A549 treated with RU486 at 1 μM for 4 hours (cell line): ENCODE measurements around the gene MYH10. TPM values are rescaled to one million over a fixed set of nuclear protein-coding genes. Genes with fewer than 3 reads are reported as not detected.

Source experiments
- total RNA-seq: library from RNA; stranded (reverse); fragments of 200-300 nt; extraction: Qiagen RNA extraction; gene quantifications from 5 replicates; pipeline ENCODE4 v1.2.3, GENCODE V29; 2022; ENCODE audit warnings: low read depth

The MYH10 gene
- total RNA-seq: 18.4 to 25.6 TPM (median 21.3 TPM) in 5 replicates

DNA sequence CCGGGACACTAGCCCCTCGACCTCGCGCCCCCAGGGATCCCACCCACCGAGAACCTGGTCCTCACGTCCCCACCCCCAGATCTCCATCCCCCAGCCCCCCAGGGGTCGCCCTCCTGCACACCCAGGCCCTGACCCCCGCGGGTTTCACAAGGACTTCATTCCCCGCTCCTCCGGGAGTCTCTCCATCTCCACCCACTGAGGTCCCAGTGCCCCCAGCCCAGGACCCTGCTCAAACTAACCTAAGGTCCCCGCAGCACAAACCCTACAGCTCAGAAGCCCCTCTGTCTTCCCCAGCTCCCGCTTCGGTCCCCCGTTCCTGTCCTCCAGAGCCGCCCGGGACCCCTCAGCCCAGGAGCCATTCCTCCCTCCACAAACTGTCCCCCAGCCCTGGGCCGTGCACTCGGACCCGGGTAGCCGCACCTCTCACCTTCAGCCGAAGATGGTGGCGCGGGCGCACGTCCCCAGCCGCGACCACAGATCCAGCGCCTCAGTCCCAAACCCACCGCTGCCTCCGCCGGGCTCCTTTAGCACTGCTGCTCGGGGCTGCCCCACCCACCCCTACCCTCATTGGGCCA lies at the start of gene MYH10:
Gene MYH10 (minus strand): TSS at position 499 of the 575 bp plus-strand sequence. CDS start 7,479 bp downstream, outside the sequence.

DNA sequence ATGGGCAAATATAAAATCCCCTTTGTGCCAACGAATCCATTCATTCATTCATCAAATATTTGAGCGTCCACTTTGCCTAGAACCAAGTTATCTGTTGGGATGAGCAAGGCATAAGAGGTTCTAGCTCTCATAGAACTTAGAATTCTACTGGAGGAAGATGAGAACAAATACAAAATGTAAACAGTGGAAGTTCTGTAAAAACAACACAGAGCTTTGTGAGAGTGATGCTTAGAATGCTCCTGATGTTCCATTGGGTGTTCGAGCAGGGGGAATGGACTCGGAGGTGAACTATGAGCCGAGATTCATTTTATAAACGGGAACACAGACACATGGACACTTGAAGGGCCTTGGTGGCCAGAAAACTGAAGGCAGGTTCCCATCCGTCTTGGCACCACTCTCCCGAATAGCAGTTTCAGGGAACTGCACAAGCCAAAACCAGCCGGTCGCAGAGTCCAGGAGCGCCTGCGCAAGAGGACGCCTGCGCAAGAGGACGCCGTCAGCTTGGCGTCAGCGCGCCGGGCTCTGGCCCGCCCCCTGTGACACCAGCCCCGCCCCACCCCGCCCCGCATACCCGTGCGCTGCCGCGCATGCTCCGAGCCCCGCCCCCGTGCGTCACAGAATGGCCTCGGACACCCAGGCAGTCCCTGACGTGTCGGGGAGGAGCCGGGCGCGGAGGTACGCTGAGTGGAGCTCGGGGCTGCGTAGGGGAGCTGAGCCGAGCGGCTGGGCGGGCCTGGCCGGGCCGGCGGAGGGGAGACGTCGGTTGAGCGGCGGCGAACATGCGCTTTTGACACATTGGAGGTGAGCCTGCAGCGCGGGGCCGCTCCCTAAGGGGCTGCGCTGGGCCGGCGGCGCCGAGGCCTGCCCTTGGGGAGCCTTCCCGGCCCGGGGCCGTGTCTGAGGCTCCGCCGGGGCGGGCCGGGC lies 195.0 kb downstream of the MYH10 start, which contains the start of gene NDEL1:
Gene NDEL1 (plus strand): TSS at position 640 of the 924 bp plus-strand sequence. CDS start 8,388 bp downstream, outside the sequence.

Other genes starting within 250 kb of the MYH10 start
- gene RPL26, start 247.5 kb downstream of the MYH10 start, total RNA-seq: 3,512 to 4,835 TPM (median 4,194 TPM) in 5 replicates
- not detected in 5 replicates for gene RNF222, start 232.9 kb downstream of the MYH10 start, total RNA-seq
- gene NDEL1, start 194.8 kb downstream of the MYH10 start, total RNA-seq: 51.7 to 67.7 TPM (median 59.2 TPM) in 5 replicates
- gene CCDC42, start 114.1 kb upstream of the MYH10 start, total RNA-seq: not detected in 5 replicates
- not detected in 5 replicates for gene SPDYE4, start 127.8 kb upstream of the MYH10 start, total RNA-seq
- not detected in 5 replicates for gene MFSD6L, start 168.6 kb upstream of the MYH10 start, total RNA-seq
- not detected in 5 replicates for gene PIK3R6, start 236.9 kb upstream of the MYH10 start, total RNA-seq